HepG2 (cell line): Measurements from ENCODE around the gene RPS28.

Experiments
- BCL6 ChIP-seq: IDR thresholded peaks from 2 replicates; pipeline ENCODE4 v1.6.1; 2016; ENCODE audit warnings: missing genetic modification reagents, missing compliant biosample characterization
- NR2C2 ChIP-seq: sonication (generic); formaldehyde crosslinking; IDR thresholded peaks from 2 replicates; pipeline ENCODE4 v1.4.0; 2020; ENCODE audit warnings: missing genetic modification reagents, mild to moderate bottlenecking, moderate library complexity, borderline replicate concordance
- NR2F2 ChIP-seq: IDR thresholded peaks from 2 replicates; pipeline ENCODE4 v1.6.1; 2012; ENCODE audit warnings: low read depth, inconsistent platforms, borderline replicate concordance
- NR3C1 ChIP-seq: sonication (generic); formaldehyde crosslinking; IDR thresholded peaks from 2 replicates; pipeline ENCODE4 v1.4.0; 2020; ENCODE audit warnings: missing genetic modification reagents
- SIN3A ChIP-seq: IDR thresholded peaks from 2 replicates; pipeline ENCODE4 v1.6.1; 2011; ENCODE audit warnings: low read depth, mild to moderate bottlenecking, control low read depth, low read length, borderline replicate concordance
- SP5 ChIP-seq: IDR thresholded peaks from 2 replicates; pipeline ENCODE4 v1.6.1; 2016; ENCODE audit warnings: low read depth, borderline replicate concordance
- TF ChIP-seq, protein P1 (sequence below): sonication (generic); formaldehyde crosslinking; IDR thresholded peaks from 2 replicates; pipeline ENCODE4 v1.5.0; 2020; ENCODE audit warnings: mild to moderate bottlenecking, missing genetic modification reagents, moderate library complexity
- TF ChIP-seq, protein P2 (sequence below): IDR thresholded peaks from 2 replicates; pipeline ENCODE4 v1.6.1; 2012; ENCODE audit warnings: inconsistent platforms

DNA sequence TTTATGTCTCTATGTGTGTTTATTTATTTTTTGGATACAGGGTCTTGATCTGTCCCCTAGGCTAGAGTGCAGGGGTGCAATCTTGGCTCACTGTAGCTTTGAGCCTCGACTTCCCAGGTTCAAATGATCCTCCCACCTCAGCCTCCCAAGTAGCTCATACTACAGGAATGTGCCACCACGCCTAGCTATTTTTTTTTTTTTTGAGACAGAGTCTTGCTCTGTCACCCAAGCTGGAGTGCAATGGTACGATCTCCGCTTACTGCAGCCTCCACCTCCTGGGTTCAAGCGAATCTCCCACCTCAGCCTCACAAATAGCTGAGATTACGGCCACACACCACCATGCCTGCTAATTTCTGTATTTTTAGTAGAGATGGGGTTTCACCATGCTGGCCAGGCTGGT lies 37.7 kb downstream of the RPS28 start:
- TF ChIP-seq SP5 (CRISPR knock-in tag) = no peak
- TF ChIP-seq NR2F2 = no peak
- TF ChIP-seq SIN3A = no peak
- TF ChIP-seq, protein P1, sequence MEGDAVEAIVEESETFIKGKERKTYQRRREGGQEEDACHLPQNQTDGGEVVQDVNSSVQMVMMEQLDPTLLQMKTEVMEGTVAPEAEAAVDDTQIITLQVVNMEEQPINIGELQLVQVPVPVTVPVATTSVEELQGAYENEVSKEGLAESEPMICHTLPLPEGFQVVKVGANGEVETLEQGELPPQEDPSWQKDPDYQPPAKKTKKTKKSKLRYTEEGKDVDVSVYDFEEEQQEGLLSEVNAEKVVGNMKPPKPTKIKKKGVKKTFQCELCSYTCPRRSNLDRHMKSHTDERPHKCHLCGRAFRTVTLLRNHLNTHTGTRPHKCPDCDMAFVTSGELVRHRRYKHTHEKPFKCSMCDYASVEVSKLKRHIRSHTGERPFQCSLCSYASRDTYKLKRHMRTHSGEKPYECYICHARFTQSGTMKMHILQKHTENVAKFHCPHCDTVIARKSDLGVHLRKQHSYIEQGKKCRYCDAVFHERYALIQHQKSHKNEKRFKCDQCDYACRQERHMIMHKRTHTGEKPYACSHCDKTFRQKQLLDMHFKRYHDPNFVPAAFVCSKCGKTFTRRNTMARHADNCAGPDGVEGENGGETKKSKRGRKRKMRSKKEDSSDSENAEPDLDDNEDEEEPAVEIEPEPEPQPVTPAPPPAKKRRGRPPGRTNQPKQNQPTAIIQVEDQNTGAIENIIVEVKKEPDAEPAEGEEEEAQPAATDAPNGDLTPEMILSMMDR (CRISPR knock-in tag) = no peak
- TF ChIP-seq BCL6 (CRISPR knock-in tag) = no peak
- TF ChIP-seq NR3C1 = no peak
- TF ChIP-seq, protein P2, sequence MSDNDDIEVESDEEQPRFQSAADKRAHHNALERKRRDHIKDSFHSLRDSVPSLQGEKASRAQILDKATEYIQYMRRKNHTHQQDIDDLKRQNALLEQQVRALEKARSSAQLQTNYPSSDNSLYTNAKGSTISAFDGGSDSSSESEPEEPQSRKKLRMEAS = no peak
- TF ChIP-seq NR2C2 (CRISPR knock-in tag) = no peak
